22Rv1 (cell line): ENCODE results near the gene ISLR2.

ENCODE experiments used
- CTCF ChIP-seq: fragments of 450-650 bp; IDR thresholded peaks from 2 replicates; pipeline ENCODE4 v1.5.1; 2017; ENCODE audit warnings: mild to moderate bottlenecking
- ZFX ChIP-seq: fragments of 450-650 bp; IDR thresholded peaks from 2 replicates; pipeline ENCODE4 v1.6.1; 2017; ENCODE audit warnings: antibody characterized with exemption, borderline replicate concordance

- TF ChIP-seq CTCF, result no peak
- no peak for TF ChIP-seq ZFX
Measured at GRCh38 chr15:74146277-74146800, 16.0 kb downstream of the ISLR2 start.
